ENCODE results near the gene HELQ. TPM values are rescaled to one million over a fixed set of nuclear protein-coding genes. Genes with fewer than 3 reads are reported as not detected.
A peak's percentile ranks its signal among the peaks of the same experiment; 100 is the strongest.

The HELQ gene
- total and polyA plus RNA-seq, 2 of the 13 experiments (the other 11 are each of a cell fraction or from before 2014, with no cell fraction given) = 6.6 to 10.8 TPM

GRCh38 chr4:83449009-83449408 lies 6.6 kb downstream of the HELQ start:
- no peak overlapping the region for H3K9ac ChIP-seq (ENCODE audit: insufficient read depth, low read depth, low read length)
- intact Hi-C loops (cut with micrococcal nuclease; ENCODE audit: unreplicated experiment) = no loop called here
- in situ Hi-C loops (cut with HindIII; ENCODE audit: extremely low pct_ligation_motif_present, low pct_unique_long_range_greater_than_20kb) = no loop called here
- FAIRE-seq (no peak), ATAC-seq (no peak), DNase-seq (ENCODE audit: low spot score) (no peak)
- TF ChIP-seq SMAD9 (CRISPR knock-in tag; IDR thresholded peaks at IDR 0.05) (no peak), MAFK (conservative IDR thresholded peaks at IDR 0.05 in 1 of 2, IDR thresholded peaks at IDR 0.05 in 1 of 2; ENCODE audit: low read length in 2 of 2) (no peak), ZNF501 (CRISPR knock-in tag; IDR thresholded peaks at IDR 0.05) (no peak), ZNF660 (CRISPR knock-in tag; IDR thresholded peaks at IDR 0.05; ENCODE audit: borderline replicate concordance, low read depth) (no peak), CENPT (CRISPR knock-in tag; IDR thresholded peaks at IDR 0.05; ENCODE audit: low read depth) (no peak), STAT5B (CRISPR knock-in tag; IDR thresholded peaks at IDR 0.05) (no peak), CC2D1A (CRISPR knock-in tag; IDR thresholded peaks at IDR 0.05) (no peak), TRIM22 (IDR thresholded peaks at IDR 0.05) (no peak)
- no peaks in the 10 kb centered on the region; a peak in 1 of 5 replicates for H3K36me3 ChIP-seq (replicated peaks in 1 of 2; ENCODE audit: control insufficient read depth in 1 of 2, insufficient read depth in 2 of 2, low read length in 2 of 2)
- H3K27me3 ChIP-seq (ENCODE audit: control insufficient read depth in 1 of 2, insufficient read depth in 2 of 2, low read length in 2 of 2) = no peaks in the 10 kb centered on the region
- no peak overlapping the region for H3K4me3 ChIP-seq (replicated peaks in 1 of 3; ENCODE audit: insufficient read depth in 1 of 3, low read depth in 2 of 3, low read length in 3 of 3)
- H3K27ac ChIP-seq (ENCODE audit: extremely low read length, insufficient read depth, low read length) = no peak overlapping the region
- no peak overlapping the region for H2AFZ ChIP-seq (ENCODE audit: low read length)
- H3K9me3 ChIP-seq (ENCODE audit: low read length) = no peaks in the 10 kb centered on the region
- peaks cover 8% of the 10 kb centered on the region for H3K4me1 ChIP-seq (ENCODE audit: insufficient read depth, low read length)
- BruUV-seq (replicated peaks) = no TSS peak
- ChIA-PET POLR2A (no interaction called here), CTCF (ENCODE audit: low intra/inter-chr PET ratio, low total read pairs) (no interaction called here)
- peaks cover 3% of the 10 kb centered on the region for H3K79me2 ChIP-seq (ENCODE audit: insufficient read depth, low read length)
- WGBS (ENCODE audit: low lambda C conversion rate) = 81% methylated on average over 2 of the region's 2 CpGs
- H4K20me1 ChIP-seq (ENCODE audit: insufficient read depth, low read length) = no peaks in the 10 kb centered on the region
- no peak overlapping the region for H3K4me2 ChIP-seq (ENCODE audit: low read depth, low read length)

GRCh38 chr4:83440899-83441298 lies 14.7 kb downstream of the HELQ start:
- Histone ChIP-seq H2AFZ (ENCODE audit: low read length) (no peak overlapping the region), H3K9me3 (ENCODE audit: low read length) (no peaks in the 10 kb centered on the region), H4K20me1 (ENCODE audit: insufficient read depth, low read length) (no peaks in the 10 kb centered on the region), H3K4me3 (replicated peaks in 1 of 3; ENCODE audit: insufficient read depth in 1 of 3, low read depth in 2 of 3, low read length in 3 of 3) (no peak overlapping the region), H3K4me1 (ENCODE audit: insufficient read depth, low read length) (no peaks in the 10 kb centered on the region), H3K9ac (ENCODE audit: insufficient read depth, low read depth, low read length) (no peak overlapping the region), H3K27ac (ENCODE audit: extremely low read length, insufficient read depth, low read length) (no peak overlapping the region), H3K4me2 (ENCODE audit: low read depth, low read length) (no peak overlapping the region), H3K36me3 (replicated peaks in 1 of 2; ENCODE audit: control insufficient read depth in 1 of 2, insufficient read depth in 2 of 2, low read length in 2 of 2) (peaks cover 0 to 1% of the 10 kb centered on the region in 2 experiments; a peak in 2 of 5 replicates), H3K27me3 (ENCODE audit: control insufficient read depth in 1 of 2, insufficient read depth in 2 of 2, low read length in 2 of 2) (no peaks in the 10 kb centered on the region; a peak in 1 of 5 replicates), H3K79me2 (ENCODE audit: insufficient read depth, low read length) (no peaks in the 10 kb centered on the region)
- in situ Hi-C loops (cut with HindIII; ENCODE audit: extremely low pct_ligation_motif_present, low pct_unique_long_range_greater_than_20kb) = no loop called here
- ChIA-PET CTCF (ENCODE audit: low intra/inter-chr PET ratio, low total read pairs) (no interaction called here), POLR2A (interaction anchor here (1.2 kb wide), 1 partner anchor 15 kb away, joined by 4 read pairs; the partner anchor contains the start of genes HELQ and MRPS18C)
- ATAC-seq (no peak), FAIRE-seq (no peak), DNase-seq (ENCODE audit: low spot score) (no peak)
- WGBS (ENCODE audit: low lambda C conversion rate) = 91% methylated on average over 3 of the region's 3 CpGs
- intact Hi-C loops (cut with micrococcal nuclease; ENCODE audit: unreplicated experiment) = no loop called here
- no TSS peak for BruUV-seq (replicated peaks)
- TF ChIP-seq TARDBP (CRISPR knock-in tag; IDR thresholded peaks at IDR 0.05) (no peak), IRX3 (CRISPR knock-in tag; IDR thresholded peaks at IDR 0.05; ENCODE audit: borderline replicate concordance, low read depth) (no peak), ZBTB1 (CRISPR knock-in tag; IDR thresholded peaks at IDR 0.05; ENCODE audit: borderline replicate concordance) (no peak), ATF7 (IDR thresholded peaks at IDR 0.05) (peak; percentile 76), ATF7 (CRISPR knock-in tag; IDR thresholded peaks at IDR 0.05) (no peak), ZNF546 (CRISPR knock-in tag; conservative IDR thresholded peaks at IDR 0.05) (no peak), FIP1L1 (IDR thresholded peaks at IDR 0.05; ENCODE audit: borderline replicate concordance, insufficient read depth, low read depth, low read length) (no peak), SRSF4 (IDR thresholded peaks at IDR 0.05; ENCODE audit: low read depth, low read length, poor library complexity, severe bottlenecking) (no peak)
